K562 (cell line): ENCODE results near the gene VPS13D. TPM values are rescaled to one million over a fixed set of nuclear protein-coding genes. Genes with fewer than 3 reads are reported as not detected.

Source experiments
- CBFA2T2 ChIP-seq: fragments of 450-650 bp; conservative IDR thresholded peaks from 2 replicates; pipeline ENCODE4 v1.6.1; 2017; ENCODE audit warnings: mild to moderate bottlenecking
- CBX1 ChIP-seq: sonication (generic); IDR thresholded peaks from 2 replicates; pipeline ENCODE4 v1.6.1; 2016; ENCODE audit warnings: antibody characterized with exemption, low read depth, mild to moderate bottlenecking
- CBX2 ChIP-seq: fragments of 200-600 bp; sonication (generic); IDR thresholded peaks from one replicate; pipeline ENCODE4 v1.6.1; 2012; ENCODE audit warnings: mild to moderate bottlenecking, low read length, inconsistent platforms; ENCODE audit not compliant: insufficient read depth, poor library complexity, severe bottlenecking
- HNRNPL ChIP-seq: fragments of 200-400 bp; formaldehyde crosslinking; IDR thresholded peaks from 2 replicates; pipeline ENCODE4 v1.6.1; 2017; ENCODE audit warnings: low read depth, mild to moderate bottlenecking, low read length
- IRF9 ChIP-seq: fragments of 450-650 bp; IDR thresholded peaks from 2 replicates; pipeline ENCODE4 v1.6.1; 2016; ENCODE audit warnings: missing biosample characterization, missing genetic modification characterization
- KDM5B ChIP-seq: fragments of 200-600 bp; sonication (generic); IDR thresholded peaks from 2 replicates; pipeline ENCODE4 v1.6.1; 2012; ENCODE audit warnings: low read depth, mild to moderate bottlenecking, moderate library complexity, low read length, control low read depth, inconsistent platforms; ENCODE audit not compliant: insufficient replicate concordance
- KHSRP ChIP-seq: fragments of 450-650 bp; IDR thresholded peaks from 2 replicates; pipeline ENCODE4 v1.6.1; 2017
- RBM25 ChIP-seq: fragments of 200-400 bp; formaldehyde crosslinking; IDR thresholded peaks from 2 replicates; pipeline ENCODE4 v1.6.1; 2018; ENCODE audit warnings: low read length, low read depth, moderate library complexity; ENCODE audit not compliant: severe bottlenecking
- REST ChIP-seq, 2 experiments: fragments of 450-650 bp; formaldehyde crosslinking in 1 of 2; IDR thresholded peaks; 2 replicates each; pipeline versions ENCODE4 v1.4.0 to v1.6.1; 2014 to 2020; ENCODE audit warnings: mild to moderate bottlenecking in 2 of 2, borderline replicate concordance in 1 of 2, low read depth in 1 of 2
- RNF219 ChIP-seq: fragments of 250-450 bp; sonication (Bioruptor Pico); IDR thresholded peaks from 2 replicates; pipeline ENCODE4 v1.5.0; 2022; ENCODE audit warnings: mild to moderate bottlenecking
- TCF7L2 ChIP-seq: fragments of 150-350 bp; IDR thresholded peaks from 2 replicates; pipeline ENCODE4 v1.6.1; 2016; ENCODE audit warnings: low read depth, mild to moderate bottlenecking, low read length, moderate library complexity
- USF1 ChIP-seq: sonication (generic); formaldehyde crosslinking; IDR thresholded peaks from 2 replicates; pipeline ENCODE4 v1.9.0; 2022; ENCODE audit warnings: mild to moderate bottlenecking, missing genetic modification reagents
- USF2 ChIP-seq: sonication (generic); formaldehyde crosslinking; IDR thresholded peaks from 2 replicates; pipeline ENCODE4 v1.5.0; 2020; ENCODE audit warnings: missing genetic modification reagents
- ZNF184 ChIP-seq: sonication (generic); formaldehyde crosslinking; IDR thresholded peaks from 2 replicates; pipeline ENCODE4 v1.5.0; 2020; ENCODE audit warnings: missing genetic modification reagents
- ZNF224 ChIP-seq: sonication (generic); formaldehyde crosslinking; IDR thresholded peaks from 2 replicates; pipeline ENCODE4 v1.8.0; 2022; ENCODE audit warnings: mild to moderate bottlenecking, missing genetic modification reagents
- ZNF57 ChIP-seq: fragments of 450-650 bp; formaldehyde crosslinking; IDR thresholded peaks from 2 replicates; pipeline ENCODE4 v1.4.0; 2020; ENCODE audit warnings: mild to moderate bottlenecking, moderate library complexity
- polyA plus RNA-seq, 8 experiments: library from polyadenylated mRNA; depleted of rRNA in 4 of 8; stranded (reverse) in 5 of 8; unstranded in 3 of 8; fragments of >200 nt; fragmentation: Nextera tagmentation in 2 of 8; fragmentation: Illumina TruSeq in 1 of 8; extraction: Ambion mirVana in 2 of 8; extraction: Trizol in 1 of 8; gene quantifications; 2 replicates each; pipeline versions ENCODE4 v1.2.1 to v1.2.3, GENCODE V29; 2011 to 2014; ENCODE audit warnings: inconsistent platforms in 1 of 8, missing spikeins in 1 of 8
- total RNA-seq, 7 experiments: library from RNA; depleted of rRNA in 6 of 7; stranded (reverse); fragments of >200 nt in 6 of 7; fragmentation: Illumina TruSeq in 2 of 7; extraction: Trizol in 2 of 7; gene quantifications; 2 replicates each; pipeline versions ENCODE4 v1.2.1 to v1.2.3, GENCODE V29; 2011 to 2021; ENCODE audit warnings: low replicate concordance in 1 of 7

The VPS13D gene
- total and polyA plus RNA-seq, 9 of the 15 experiments (the other 6 are each of a cell fraction or from before 2014, with no cell fraction given), result 6.1 to 51.5 (median 38.5) TPM

GRCh38 chr1:12553963-12554362 is 324.1 kb downstream of the VPS13D start (continued):
- TF ChIP-seq CBFA2T2 (peak; percentile 55; the same call in 1 of the 2 replicates), RBM25 (peak; percentile 81), ZNF224 (CRISPR knock-in tag) (no peak), CBX1 (no peak), CBX2 (no peak), KDM5B (no peak), ZNF57 (no peak), TCF7L2 (no peak), IRF9 (tag) (no peak), HNRNPL (no peak), USF1 (peak; percentile 97), USF2 (CRISPR knock-in tag) (peak; percentile 94), REST (IDR thresholded peaks at IDR 0.05; ENCODE audit: borderline replicate concordance) (0 out of 2 replicates have a peak, but pooled peaks have one; percentile 19), REST (CRISPR knock-in tag; IDR thresholded peaks at IDR 0.05; ENCODE audit: low read depth) (no peak), RNF219 (no peak), KHSRP (no peak), ZNF184 (CRISPR knock-in tag) (no peak)
